ENCODE measurements around the gene RAB22A.

- no peak for TF ChIP-seq RFX5 (IDR thresholded peaks at IDR 0.05; ENCODE audit: low read depth, low read length)
- no peak for TF ChIP-seq ZNF584 (CRISPR knock-in tag; IDR thresholded peaks at IDR 0.05; ENCODE audit: low read depth)
- TF ChIP-seq ATF3 (IDR thresholded peaks at IDR 0.05): no peak
- no peak for TF ChIP-seq ATF3 (CRISPR knock-in tag; conservative IDR thresholded peaks at IDR 0.05)
- no peak for TF ChIP-seq ZNF12 (CRISPR knock-in tag; IDR thresholded peaks at IDR 0.05)
- TF ChIP-seq POLR2AphosphoS5 (IDR thresholded peaks at IDR 0.05; ENCODE audit: control insufficient read depth, insufficient read depth, low read depth, low read length): no peak
- TF ChIP-seq GABPB1 (CRISPR knock-in tag; IDR thresholded peaks at IDR 0.05): no peak
- TF ChIP-seq CTCF (IDR thresholded peaks at IDR 0.05 in 2 of 3, conservative IDR thresholded peaks at IDR 0.05 in 1 of 3; ENCODE audit: insufficient read depth in 2 of 3, low read depth in 1 of 3, low read length in 3 of 3): no peak
- no peak for TF ChIP-seq RCOR1 (IDR thresholded peaks at IDR 0.05; ENCODE audit: borderline replicate concordance in 1 of 2, low read depth in 2 of 2, low read length in 2 of 2)
- TF ChIP-seq ZNF280B (CRISPR knock-in tag; IDR thresholded peaks at IDR 0.05): no peak
- no peak for TF ChIP-seq L3MBTL2 (IDR thresholded peaks at IDR 0.05)
- no peak for TF ChIP-seq ADNP (tag; IDR thresholded peaks at IDR 0.05)
- no peak for TF ChIP-seq EZH2 (IDR thresholded peaks at IDR 0.05; ENCODE audit: borderline replicate concordance, low read depth, low read length)
- no peak for TF ChIP-seq FOXA3 (CRISPR knock-in tag; conservative IDR thresholded peaks at IDR 0.05 in 1 of 2, IDR thresholded peaks at IDR 0.05 in 1 of 2)
Observed at GRCh38 chr20:58359441-58359840, 49.9 kb downstream of the RAB22A start.
